Tongue (tissue), 2 donors: ENCODE data around the gene ASTN1. TPM values are rescaled to one million over a fixed set of nuclear protein-coding genes. Genes with fewer than 3 reads are reported as not detected.

Experiments used
- DNase-seq: peaks from one replicate; pipeline ENCODE4 v3.0.0-alpha.2; 2015
- total RNA-seq: library from RNA; depleted of rRNA; stranded (reverse); fragments of >200 nt; gene quantifications from one replicate; pipeline ENCODE4 v1.2.3, GENCODE V29; 2014

ASTN1 gene
- total RNA-seq, 1 donor from 2014 or later, result 5.0 TPM

DNA sequence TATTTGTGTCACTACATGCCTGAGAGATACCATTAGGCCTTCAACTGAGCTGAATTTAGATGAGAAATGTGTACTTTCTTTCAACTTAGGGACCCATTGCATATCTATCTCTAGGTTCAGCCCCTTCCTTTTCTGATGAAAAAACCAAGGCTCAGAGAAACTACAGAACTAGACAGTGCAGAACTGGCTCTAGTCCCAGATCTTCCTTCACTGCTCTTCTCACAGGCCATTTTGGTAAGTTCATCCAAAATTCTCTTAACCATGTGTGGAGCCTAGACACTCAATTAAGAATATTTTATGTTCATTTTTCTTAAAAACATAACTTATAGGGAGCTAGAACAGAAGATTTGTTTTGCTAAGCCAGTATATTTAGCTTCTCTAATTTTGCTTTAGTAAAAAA lies 128.9 kb downstream of the ASTN1 start:
- DNase-seq, result peak; percentile 6

DNA sequence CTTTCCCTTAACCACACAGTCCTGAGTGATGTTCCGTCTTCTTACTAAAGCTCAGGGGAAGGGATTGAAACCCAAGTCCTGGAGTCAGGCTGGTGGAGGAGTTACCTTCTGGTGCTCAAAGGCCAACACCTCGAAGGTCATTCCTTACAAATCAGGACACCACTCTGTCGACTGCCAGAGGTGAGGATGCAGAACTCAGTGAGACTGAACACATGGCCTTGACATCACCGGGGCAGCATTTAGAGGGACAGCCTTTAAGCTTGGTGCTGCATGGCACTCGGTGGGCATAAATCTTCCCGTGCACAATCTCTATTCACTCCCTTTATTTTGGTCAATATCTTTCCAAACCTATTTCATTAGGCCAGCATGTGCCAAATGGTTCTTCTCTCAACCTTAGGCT lies 130.9 kb downstream of the ASTN1 start:
- DNase-seq, result no peak

DNA sequence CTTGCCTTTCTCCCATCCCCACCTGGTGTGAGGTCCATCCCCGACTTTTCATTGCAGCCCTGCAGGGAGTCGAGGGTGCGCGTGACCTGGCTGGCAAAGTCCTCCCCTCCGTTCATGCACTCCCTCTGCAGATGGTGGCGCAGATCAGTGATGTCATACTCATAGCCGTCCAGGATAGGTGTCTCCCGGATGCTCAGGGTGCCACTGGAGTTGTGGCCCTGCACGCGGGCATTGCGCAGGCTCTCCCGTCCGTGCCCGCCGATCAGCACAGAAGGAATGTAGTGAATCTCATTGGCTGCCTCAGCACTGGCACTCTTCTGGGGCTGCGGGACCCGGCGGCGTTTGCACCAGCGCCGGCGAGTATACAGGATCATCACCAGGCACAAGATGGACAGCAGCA lies 132.1 kb downstream of the ASTN1 start:
- no peak for DNase-seq

DNA sequence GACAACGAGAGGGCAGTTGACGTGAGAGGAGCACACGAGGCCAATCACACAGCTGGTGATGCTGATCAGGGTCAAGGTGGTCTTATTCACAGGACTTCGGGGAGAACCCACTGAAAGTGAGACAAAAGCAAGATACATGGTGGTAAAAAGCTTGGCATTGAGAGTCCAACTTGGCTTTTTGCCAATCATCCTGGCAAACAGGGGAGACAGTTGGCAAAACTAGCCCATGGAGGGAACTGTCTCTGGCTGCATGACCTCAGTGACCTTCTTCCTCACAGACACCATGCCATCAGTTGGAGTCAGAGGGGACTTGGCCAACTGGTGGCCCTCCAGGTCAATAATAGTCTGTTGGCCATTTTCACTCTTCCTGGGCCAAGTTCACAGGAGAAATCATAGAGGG lies 139.9 kb downstream of the ASTN1 start:
- peak; percentile 5 for DNase-seq

DNA sequence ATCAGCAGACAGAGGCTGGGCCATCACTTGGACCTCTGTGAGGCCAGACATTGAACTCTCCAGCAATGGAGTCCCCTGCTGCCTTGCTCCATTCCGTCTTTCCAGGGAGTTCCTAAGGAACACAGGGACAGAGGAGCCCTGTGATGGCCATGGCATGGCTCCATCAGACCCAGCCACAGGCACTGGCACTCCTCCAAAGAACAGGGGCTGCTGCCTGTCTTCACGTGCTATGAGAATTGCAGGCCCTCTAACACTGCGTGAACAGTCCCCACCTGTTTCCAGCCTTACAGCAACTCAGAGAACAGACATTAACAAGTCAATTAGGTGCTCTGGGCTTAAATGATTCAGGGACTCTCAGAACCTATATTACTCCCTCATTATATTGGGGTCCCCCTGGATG lies 140.8 kb downstream of the ASTN1 start:
- peak; percentile 70 for DNase-seq

DNA sequence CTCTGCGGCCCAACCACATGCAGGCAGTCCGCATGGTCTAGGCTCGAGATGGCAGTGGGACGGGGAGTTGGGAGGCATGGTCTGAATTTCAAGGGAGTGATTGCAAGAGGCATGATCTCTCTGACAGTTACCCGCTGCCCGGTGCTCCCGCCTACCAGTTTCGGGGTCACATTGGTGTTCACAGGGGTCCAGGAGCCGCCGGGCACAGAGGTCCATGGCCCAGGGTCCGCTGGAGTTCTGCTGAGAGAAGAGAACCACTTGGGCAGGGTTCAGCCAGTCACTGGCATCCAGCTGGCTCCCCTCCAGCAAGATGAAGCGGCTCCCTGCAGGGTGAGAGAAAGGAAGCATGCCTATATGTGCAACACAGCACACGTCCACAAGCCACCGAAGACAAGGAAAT lies 141.3 kb downstream of the ASTN1 start:
- DNase-seq, result peak; percentile 7

DNA sequence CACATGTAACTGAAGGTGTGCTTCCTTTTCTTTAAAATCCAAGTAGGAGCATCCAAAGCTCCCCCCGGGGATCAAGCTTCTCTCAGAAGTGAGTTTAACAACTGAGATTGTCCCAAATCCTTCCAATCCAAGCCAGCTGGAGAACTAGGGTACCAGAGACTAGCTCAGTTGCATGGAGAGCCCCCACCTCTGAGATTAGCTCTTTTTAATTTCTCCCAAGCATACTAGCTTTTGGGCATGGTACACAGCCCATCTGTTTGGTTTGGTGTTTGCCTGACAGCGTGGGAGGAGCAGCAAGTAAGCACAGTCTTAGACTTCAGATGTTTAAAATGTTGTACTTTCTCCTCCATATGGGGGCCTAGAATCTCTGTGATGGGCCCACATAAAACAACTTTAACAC lies 142.8 kb downstream of the ASTN1 start:
- peak; percentile 37 for DNase-seq

DNA sequence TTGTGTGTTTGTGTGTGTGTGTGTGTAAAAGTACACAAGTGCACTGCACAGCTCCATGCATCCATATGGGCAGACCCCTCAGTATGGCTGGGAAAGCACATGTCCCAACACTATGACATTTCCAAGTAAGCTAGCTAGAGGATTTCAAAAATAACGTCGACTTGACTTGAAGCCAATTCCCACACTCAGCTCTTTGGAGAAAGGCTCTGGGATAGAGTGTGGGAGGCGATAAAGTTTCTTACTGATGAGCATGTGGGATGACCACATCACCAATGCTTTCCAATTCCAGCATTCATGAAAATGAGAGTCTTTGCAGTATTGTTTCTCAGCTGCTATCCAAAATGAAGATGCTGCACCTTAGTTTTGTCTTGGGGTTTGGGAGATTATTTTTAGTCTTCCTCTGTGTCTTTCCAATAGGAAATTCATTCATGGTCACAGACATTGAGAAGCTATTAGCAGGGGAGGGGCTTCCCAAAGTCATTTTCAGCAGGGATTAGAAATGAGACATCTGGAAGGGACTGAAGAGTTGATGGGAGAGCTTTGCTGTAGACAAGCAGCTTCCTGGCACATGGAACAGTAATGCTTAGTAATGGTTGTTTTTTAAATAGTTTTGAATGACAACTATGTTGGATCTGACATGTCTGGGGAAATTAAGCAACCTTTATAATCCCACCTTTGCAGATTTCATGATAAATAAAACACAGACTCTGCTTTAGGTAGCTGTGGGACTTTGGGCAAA lies 143.5 kb downstream of the ASTN1 start:
- DNase-seq, result peak; percentile 88

DNA sequence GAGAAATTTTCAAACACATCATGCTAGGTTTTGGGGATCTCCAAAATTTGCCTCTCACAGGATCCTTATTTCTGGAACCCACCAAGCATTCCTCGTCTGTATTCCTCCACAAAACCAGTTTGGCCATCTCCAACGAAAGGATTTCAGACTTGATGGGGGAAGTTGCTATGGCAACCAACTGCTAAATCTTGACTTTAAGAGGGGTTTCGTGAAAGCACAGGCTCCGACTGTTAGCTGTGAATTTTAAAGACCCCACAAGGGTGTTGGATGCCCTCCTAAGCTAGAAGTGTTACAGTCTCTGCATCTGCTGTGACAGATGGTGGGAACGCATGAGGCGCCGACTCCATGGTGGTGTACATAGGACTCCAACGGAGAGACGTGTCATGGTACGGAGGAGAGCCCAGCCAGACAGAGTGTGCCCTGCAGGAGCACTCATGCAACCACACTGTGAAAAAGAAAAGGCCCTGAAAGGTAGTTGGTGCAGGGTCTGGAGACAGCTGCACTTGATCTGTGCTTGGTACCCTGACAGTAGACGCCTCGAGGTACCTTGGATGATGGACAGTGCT lies 147.1 kb downstream of the ASTN1 start:
- DNase-seq, result no peak

DNA sequence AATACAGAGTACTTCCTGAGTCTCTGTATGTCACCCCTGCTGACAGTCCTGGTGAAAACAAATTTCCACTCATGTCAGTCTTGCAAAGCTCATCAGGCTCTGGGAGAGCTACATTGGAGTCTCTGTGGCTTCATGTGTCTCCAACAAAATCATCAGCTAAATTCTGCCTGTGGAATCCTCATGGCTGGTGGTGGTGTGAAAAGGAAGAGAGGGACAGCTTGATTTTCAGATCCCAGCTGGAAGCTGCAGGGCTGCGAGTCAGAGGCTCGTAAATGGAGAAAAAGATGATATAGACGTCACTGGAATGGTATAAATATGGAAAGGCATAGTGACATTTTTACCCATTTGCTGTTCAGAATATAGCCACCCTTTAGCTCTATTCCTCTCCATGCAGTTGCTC lies 150.2 kb downstream of the ASTN1 start:
- no peak for DNase-seq

DNA sequence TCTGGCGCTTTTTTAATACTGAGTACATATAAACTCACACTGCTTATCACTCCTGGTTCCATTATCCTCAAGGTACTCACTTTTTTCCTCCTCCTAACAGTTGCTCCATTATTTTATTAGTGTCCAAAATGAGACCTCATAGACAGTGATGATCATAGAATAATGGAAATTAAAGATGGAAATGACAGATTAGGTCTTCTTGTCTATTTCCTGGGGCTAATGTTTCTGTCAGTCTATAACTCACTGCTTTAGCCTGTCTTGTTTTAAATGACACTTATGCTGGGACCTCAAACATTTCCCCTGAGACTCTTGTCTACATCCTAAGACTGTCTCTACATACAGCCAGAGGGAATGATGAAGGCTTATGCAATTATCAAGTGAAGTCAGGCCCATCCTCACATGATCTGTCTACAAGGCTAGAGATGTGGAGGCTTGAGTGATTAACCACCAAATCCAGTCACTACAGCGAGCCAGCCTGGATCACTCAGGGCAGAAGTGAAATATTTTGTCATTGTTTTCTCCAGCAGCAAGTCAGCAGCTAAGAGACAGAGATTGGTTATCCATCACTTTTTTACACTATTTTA lies 152.1 kb downstream of the ASTN1 start:
- DNase-seq, result no peak

DNA sequence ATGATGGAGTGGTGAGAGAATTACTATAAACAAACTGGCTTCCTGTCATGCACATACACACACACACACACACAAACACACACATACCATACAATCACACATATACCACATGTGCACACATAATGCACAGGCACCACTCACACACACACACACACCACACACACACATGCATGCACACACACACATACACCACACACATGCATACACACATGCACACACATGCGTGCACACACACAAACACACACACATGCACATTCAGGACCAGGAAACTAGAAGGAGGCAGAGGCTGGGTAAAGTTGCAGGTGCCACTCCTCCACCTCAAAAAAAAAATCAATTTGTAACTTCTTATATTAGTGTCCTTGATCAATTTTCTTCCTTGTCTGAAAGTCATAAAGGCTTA lies 153.0 kb downstream of the ASTN1 start:
- DNase-seq, result no peak

DNA sequence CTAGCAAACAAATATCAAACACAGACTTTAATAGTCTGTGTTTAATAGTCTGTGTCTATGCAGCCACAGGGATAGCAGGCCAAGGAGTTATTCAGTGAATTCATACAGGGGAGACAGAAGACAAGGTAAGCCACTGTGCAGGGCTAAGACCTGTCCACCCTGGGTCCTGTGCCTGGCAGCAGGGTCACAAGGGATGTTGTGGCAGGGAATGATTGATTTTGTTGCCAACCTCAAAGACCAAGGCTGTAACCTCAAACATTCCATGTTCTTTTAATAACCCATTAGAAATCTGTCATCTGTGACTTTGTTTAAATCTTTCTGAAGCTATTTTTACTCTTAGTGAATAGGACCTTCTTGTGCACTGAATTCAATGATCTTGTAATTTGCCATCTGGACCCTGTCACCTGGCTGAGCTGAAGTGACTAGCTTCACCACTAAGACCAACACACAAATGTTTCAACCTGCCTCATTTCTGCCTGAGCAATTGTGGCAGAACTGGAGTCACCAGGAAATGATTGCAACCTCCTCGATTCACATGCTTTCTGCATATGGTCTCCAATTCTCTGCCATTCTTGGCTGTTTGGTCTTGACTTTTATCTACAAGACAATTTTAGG lies 154.2 kb downstream of the ASTN1 start:
- DNase-seq, result no peak

DNA sequence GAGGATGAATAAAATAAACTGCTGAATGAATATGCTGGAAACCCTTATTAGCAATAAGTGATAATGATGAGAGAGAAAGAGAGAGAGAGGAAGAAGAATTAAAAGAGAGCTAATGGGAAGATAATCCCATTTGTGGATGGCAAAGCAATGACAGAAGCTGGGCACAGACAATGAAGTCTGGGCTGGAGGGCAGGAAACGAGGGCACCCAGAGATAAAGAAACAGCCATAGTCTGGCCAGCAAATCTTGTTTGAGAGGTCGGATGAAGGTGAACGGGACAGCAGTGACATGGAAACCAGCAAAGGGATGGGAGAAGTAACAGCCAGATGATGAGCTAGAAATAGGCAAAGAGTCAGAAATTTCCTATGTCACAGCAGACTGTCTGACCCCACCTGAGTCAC lies 155.9 kb downstream of the ASTN1 start:
- no peak for DNase-seq

DNA sequence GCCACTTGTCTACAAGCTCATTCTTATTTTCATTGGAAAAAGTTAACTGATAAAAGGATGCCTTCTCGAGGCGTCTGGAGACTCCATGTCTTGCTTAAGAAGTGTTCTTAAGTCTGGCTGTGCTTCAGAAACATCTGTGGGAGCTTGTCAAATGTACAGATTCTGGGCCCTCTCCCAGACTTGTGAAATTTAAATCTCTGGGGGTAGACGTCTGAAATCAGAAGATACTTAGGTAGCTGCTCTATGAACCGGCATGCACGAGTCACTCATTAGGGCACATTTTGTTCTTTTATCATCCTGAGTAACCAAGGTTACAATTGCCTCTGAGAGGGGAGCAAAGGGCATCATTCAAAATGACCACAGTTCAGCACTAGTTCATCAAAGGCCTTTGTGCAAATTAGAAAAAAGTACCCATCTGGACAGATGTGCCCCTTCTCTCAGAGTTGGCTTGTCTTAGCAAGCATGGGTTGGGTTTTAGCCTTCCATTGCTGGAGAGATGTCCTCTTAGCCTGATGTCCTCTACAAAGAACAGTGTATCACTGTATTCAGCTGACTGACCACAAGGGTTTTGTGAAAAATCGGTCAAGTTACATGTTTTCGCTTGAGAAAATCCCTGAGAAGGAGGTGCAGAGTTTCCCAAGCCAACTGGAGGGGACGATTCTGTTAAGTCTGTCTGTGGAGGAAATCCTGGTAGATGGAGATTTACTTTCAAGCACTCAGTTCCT lies 156.9 kb downstream of the ASTN1 start:
- peak; percentile 62 for DNase-seq

DNA sequence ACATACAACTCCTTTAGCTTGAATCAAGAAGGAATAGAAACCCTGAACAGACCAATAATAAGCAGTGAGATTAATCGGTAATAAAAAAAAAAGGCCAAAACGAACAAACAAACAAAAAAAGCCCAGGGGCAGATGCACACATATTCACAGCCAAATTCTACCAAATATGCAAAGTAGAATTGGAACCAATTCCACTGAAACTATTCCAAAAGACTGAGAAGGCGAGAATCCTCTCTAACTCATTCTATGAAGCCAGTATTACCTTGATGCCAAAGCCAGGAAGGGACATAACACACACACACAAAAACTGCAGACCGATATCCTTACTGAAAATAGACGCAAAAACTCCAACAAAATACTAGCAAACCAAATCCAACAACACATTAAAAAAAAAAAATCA lies 161.6 kb downstream of the ASTN1 start:
- no peak for DNase-seq

DNA sequence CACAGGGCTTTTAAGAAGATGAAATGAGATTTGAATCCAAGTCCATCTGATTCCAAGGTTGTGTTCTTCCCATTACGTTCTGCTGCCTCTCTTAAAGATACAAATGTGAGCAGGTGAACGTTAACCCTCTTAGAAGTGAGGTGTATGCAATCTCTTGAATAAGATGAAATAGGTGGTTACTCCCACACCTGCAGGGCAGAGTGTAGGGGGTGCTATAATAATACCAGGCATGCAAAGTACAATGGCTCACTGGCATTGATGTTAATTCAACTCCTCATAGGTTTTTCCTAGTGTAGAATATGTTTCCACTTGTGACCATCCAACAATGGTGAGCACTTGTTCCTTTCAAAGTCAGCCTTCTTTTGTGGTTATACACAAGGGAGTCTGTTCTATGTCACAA lies 163.0 kb downstream of the ASTN1 start:
- DNase-seq, result no peak

DNA sequence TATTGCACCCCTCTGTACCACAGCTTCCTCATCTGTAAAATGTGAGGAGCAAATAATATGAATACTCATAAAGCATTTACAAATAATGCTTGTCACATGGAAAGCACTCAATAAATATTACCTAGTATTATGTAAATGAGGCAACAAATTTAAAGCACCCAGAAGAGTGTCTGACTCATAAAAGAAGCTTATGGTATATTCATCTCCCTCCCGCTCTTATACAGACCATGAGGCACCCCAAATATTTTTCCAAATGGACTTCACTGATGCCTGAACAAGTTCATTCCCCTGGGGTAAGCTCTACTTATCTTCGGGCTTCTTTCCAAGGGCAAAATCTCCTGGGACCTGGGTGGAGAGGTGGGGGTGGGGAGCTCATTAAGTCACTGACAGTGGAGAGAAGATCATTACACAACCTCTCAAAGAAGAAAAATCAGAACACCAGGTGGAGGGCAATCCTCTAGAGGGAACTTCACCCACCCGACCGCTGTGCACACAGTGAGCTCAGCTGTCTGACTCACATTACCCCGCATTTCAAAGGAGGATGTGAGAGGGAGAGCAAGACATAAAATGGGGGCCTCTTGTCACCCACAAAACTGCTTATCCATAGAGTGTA lies 166.2 kb downstream of the ASTN1 start:
- DNase-seq, result no peak

DNA sequence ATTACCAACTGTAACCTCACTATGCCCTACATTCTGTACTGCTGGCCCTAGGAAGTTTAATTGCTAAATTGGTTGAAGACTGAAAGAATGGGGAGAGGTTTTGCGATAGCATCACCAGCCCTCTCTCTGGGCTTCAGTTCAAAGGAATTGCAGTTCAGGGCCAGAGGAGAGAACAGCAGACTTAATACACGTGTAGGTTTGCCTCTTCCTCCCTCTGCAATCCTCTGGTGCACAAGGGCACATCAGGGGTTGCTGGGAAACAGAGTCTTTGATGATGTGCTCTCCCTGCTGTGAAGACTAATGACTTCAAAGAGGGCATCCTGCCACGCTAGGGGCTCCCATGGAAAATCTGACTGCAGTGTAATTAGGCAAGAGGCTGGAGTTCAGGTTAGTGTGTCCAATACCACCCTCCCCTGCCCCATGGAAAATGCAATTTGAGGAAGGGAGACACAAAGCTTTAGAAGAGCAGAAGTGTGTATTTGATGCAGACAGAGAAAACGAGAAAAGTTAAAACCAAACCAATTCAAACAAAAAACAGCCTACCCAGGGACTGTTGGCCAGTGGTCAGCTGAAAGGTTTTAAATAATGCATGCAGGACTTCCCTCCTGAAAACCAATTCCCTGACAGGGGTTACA lies 167.9 kb downstream of the ASTN1 start:
- DNase-seq, result peak; percentile 21

DNA sequence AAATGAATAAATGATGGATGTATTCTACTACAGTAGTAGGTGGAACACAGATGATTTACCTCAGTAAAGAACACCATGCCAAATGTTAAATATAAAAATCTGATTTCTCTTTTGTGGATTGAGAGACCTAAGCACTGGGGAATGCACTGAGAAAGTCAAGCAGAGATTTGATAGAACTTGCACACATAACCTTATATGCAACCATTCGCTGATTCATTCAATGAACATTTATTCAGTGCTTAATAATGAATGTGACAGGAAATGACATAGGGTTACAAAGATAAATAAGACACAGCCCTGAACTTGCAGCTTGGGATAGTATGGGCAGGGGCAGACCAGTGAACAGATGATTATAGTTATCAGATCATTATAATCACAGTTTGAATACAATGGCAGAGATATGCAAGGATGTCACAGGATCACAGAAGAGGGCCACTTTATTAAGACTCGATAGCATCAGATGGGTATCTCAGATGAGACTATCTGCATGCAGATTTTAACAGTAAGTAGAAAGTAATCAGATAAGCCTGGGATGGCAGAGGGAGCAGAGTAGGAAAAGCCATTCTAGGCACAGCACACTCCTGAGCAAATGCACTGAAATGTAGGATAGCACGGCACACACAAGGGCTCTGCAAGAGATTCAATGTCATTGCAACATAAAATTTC lies 169.4 kb downstream of the ASTN1 start:
- no peak for DNase-seq

DNA sequence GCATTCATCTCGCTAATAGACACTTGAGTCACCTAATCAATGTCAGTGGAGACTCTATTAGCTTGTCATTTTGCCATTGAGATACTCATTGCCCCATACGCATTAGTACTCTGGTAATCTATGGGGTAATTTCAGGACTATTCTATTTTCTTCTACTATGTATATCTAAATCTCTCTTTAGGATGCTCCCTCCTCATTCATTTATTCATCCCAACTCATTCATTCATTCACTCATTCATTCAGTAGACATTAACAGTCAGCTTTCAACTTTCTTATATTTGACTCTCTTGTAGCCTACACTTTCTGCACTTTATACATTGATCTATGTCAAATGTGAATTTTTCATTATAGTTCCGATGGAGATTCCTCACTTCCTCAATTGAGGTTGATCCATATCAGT lies 170.9 kb downstream of the ASTN1 start:
- DNase-seq, result no peak
